NCI-H1105 (cell line): ENCODE data around the gene ZSWIM3.
"Not testable (repeated sequence)": the region's sequence is repeated elsewhere in the genome, so short reads cannot be mapped to it uniquely, and the experiment has no call there.

ENCODE experiments used
- DNase-seq: peaks from one replicate; lab custom pipeline; 2025; lab: John Stamatoyannopoulos, UW

Gene ZSWIM3

DNA sequence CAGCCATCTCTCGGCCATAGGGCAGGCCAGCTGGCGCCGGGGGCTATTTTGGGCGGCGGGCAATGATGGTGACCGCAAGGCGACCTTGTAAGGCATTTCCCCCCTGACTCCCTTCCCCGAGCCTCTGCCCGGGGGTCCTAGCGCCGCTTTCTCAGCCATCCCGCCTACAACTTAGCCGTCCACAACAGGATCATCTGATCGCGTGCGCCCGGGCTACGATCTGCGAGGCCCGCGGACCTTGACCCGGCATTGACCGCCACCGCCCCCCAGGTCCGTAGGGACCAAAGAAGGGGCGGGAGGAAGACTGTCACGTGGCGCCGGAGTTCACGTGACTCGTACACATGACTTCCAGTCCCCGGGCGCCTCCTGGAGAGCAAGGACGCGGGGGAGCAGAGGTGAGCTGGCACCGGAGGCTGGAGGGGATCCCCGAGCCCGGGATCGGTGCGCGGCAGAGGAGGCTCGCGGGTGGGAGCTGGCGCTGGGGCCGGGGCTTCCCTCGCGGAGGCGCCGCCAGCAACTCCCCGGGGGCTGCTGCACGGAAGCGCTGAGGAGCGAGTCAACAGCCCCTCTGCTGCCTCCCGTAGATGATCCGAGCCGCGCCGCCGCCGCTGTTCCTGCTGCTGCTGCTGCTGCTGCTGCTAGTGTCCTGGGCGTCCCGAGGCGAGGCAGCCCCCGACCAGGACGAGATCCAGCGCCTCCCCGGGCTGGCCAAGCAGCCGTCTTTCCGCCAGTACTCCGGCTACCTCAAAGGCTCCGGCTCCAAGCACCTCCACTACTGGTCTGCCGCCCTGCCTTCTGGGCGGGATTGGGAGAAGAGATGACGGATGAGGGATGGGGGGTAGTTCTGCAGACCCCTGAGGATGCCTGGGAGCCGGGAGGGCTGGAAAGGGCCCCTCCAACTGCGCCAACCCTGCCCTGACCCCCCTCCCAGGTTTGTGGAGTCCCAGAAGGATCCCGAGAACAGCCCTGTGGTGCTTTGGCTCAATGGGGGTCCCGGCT lies 33.9 kb downstream of the ZSWIM3 start, which contains the start of the genes CTSA and NEURL2:
CTSA (plus strand) TSS at position 351 of the 999 bp plus-strand sequence; CDS start at position 585, 234 bp downstream.
NEURL2 (minus strand) TSS at position 224 of the 999 bp plus-strand sequence; CDS start at position 7, 217 bp downstream.
- DNase-seq, result peak; percentile 76

DNA sequence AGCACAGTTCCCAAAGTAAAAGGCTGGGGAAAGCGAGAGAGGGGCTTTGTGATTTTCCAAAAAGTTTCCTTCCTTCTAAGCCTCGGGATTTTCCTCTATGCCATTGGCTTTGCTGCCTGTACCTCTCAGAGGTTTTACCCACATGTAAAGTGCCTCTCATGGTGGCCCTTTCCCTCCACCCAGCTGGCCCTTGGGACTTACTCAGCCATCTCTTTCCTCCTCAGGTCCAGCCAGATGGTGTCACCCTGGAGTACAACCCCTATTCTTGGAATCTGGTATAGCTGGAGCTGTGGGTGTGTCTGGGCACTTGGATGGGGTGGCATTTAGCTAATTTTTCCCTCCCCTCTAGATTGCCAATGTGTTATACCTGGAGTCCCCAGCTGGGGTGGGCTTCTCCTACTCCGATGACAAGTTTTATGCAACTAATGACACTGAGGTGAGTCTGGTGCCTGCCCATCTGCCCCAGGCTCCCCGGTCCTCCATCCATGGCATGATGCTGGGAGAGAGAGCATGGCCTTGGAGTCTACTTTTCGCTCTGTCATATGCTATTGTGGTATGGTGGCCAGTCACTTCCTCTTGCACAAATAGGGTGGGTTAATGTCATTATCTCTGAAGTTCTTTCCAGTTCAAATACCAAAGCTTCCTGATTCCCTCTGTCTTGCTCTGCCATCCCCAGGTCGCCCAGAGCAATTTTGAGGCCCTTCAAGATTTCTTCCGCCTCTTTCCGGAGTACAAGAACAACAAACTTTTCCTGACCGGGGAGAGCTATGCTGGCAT lies 34.8 kb downstream of the ZSWIM3 start:
- no peak for DNase-seq

GRCh38 chr20:45892828-45893500 lies 35.5 kb downstream of the ZSWIM3 start:
- DNase-seq, result no peak

DNA sequence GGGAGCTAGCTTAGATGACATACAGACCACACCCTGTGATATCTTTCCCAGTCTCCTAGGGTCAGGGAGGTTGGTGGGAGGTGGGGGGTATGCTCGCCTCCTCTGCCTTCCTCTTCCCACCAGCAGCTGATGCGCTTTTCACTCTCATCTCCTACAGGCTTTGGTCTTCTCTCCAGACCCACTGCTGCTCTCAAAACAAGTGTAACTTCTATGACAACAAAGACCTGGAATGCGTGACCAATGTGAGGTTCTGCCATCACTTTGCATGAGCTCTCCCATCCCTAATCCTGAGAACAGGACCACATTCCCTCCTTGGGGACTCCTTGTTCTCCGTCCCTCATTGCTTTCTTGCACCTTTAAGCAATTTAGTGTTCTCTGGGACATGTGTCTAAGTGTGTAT lies 36.4 kb downstream of the ZSWIM3 start:
- no peak for DNase-seq

GRCh38 chr20:45894797-45895196 lies 37.4 kb downstream of the ZSWIM3 start:
- no peak for DNase-seq

- DNase-seq, result no peak
Measured at GRCh38 chr20:45896641-45897161, 39.3 kb downstream of the ZSWIM3 start.

- DNase-seq, result no peak
Measured at GRCh38 chr20:45897289-45897688, 39.9 kb downstream of the ZSWIM3 start.

DNA sequence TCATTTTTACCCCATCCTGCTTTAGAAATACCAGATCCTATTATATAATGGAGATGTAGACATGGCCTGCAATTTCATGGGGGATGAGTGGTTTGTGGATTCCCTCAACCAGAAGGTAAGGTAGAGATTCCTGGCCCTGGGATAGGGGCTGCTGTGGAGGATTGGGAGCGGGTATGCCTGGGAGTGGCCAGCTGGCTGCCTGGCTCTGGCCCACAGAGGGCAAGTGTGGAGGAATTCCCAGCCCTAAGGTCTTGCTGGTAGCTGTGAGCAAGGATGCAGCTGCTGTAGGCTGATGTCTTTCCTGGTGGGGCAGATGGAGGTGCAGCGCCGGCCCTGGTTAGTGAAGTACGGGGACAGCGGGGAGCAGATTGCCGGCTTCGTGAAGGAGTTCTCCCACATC lies 40.3 kb downstream of the ZSWIM3 start:
- DNase-seq, result no peak

DNA sequence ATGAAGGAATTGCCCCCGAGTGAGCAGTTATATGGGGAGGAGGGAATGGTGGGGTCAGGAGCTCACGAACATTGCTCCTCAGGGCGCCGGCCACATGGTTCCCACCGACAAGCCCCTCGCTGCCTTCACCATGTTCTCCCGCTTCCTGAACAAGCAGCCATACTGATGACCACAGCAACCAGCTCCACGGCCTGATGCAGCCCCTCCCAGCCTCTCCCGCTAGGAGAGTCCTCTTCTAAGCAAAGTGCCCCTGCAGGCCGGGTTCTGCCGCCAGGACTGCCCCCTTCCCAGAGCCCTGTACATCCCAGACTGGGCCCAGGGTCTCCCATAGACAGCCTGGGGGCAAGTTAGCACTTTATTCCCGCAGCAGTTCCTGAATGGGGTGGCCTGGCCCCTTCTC lies 40.9 kb downstream of the ZSWIM3 start:
- no peak for DNase-seq

- no peak for DNase-seq
Measured at GRCh38 chr20:45899046-45899835, 41.8 kb downstream of the ZSWIM3 start.

DNA sequence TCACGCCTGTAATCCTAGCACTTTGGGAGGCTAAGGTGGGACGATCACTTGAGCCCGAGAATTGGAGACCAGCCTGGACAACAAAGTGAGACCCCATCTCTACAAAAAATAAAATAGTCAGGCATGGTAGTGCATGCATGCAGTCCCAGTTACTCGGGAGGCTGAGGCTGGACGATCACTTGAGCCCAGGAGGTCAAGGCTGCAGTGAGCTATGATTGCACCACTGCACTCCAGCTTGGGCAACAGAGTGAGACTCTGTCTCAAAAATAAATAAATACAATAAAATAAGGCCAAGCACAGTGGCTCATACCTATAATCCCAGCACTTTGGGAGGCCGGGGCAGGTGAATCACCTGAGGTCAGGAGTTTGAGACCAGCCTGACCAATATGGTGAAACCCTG lies 43.9 kb downstream of the ZSWIM3 start:
- not testable (repeated sequence) for DNase-seq

DNA sequence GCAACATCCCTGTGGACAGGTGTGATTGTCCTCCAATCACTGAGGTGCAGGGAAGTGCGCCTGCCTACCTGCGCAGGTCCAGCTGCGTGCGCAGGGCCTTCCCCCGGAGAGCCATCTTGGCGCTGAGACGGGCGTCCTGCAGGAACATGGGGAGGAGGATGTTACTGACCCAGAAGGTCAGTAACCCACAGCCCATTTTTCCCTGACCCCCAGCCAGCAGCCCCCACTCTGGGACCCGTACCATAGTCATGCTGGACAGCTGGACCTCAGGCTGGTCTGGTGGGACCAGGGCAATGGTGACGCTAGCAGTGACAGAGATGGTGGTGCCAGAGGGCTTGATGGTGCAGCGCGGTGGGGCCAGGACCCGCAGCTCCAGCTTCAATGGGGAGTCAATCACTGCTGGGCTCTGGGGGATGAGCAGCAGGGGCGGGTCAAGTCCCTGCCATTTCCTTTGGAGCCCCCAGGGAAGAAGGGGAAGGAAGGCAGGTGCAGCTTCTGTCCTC lies 44.8 kb downstream of the ZSWIM3 start:
- DNase-seq, result peak; percentile 8

- DNase-seq, result no peak
Measured at GRCh38 chr20:45904583-45905504, 47.4 kb downstream of the ZSWIM3 start.

GRCh38 chr20:45905505-45906079 lies 48.2 kb downstream of the ZSWIM3 start:
- DNase-seq, result no peak

GRCh38 chr20:45907219-45907948 lies 50.0 kb downstream of the ZSWIM3 start:
- no peak for DNase-seq

- no peak for DNase-seq
Measured at GRCh38 chr20:45908084-45908483, 50.7 kb downstream of the ZSWIM3 start.

DNA sequence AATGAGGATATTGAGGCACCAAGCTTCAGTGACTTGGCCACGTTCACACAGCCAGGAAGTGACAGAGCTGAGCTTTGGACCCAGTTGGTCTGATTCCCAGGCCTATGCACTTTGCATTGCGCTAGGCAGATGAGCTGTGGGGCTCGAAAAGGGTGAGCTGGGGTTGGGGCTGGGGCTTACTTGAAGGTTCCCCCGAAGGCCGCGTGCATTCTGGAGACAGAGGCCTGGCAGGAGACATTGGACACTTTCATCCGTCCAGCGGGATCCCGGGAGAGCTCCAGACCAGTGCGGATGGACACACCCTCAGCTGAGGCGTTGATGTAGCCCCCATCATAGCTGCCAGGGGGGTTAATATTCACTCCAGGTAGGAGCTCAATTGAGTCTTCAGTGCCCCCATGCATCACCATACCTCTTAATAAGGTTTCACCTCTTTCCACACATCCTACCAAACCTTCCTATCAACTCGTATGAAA lies 52.0 kb downstream of the ZSWIM3 start:
- no peak for DNase-seq
